H7 (cell line): Measurements from ENCODE around the gene LRP10. TPM values are rescaled to one million over a fixed set of nuclear protein-coding genes. Genes with fewer than 3 reads are reported as not detected.
A peak's percentile ranks its signal among the peaks of the same experiment; 100 is the strongest.

ENCODE experiments used
- DNase-seq: peaks from one replicate; pipeline ENCODE4 v3.0.0; 2012
- H3K27me3 ChIP-seq: 2 replicates; pipeline ENCODE4 v1.6.0; 2011; ENCODE audit warnings: mild to moderate bottlenecking, low read length; ENCODE audit not compliant: control insufficient read depth, insufficient read depth
- H3K36me3 ChIP-seq: replicated peaks from 2 replicates; pipeline ENCODE4 v1.5.1; 2011; ENCODE audit warnings: low read length; ENCODE audit not compliant: control insufficient read depth, insufficient read depth
- H3K4me3 ChIP-seq: 2 replicates; pipeline ENCODE4 v1.5.1; 2011; ENCODE audit warnings: low read depth, mild to moderate bottlenecking, control low read depth, low read length, moderate library complexity; ENCODE audit not compliant: insufficient read depth
- total RNA-seq: library from RNA; depleted of rRNA; stranded (reverse); fragments of >200 nt; shearing (Covaris generic); gene quantifications from 2 replicates; pipeline ENCODE4 v1.2.3, GENCODE V29; 2014

LRP10 gene
- total RNA-seq, 1 experiment from 2014 or later: 19.3 TPM

DNA sequence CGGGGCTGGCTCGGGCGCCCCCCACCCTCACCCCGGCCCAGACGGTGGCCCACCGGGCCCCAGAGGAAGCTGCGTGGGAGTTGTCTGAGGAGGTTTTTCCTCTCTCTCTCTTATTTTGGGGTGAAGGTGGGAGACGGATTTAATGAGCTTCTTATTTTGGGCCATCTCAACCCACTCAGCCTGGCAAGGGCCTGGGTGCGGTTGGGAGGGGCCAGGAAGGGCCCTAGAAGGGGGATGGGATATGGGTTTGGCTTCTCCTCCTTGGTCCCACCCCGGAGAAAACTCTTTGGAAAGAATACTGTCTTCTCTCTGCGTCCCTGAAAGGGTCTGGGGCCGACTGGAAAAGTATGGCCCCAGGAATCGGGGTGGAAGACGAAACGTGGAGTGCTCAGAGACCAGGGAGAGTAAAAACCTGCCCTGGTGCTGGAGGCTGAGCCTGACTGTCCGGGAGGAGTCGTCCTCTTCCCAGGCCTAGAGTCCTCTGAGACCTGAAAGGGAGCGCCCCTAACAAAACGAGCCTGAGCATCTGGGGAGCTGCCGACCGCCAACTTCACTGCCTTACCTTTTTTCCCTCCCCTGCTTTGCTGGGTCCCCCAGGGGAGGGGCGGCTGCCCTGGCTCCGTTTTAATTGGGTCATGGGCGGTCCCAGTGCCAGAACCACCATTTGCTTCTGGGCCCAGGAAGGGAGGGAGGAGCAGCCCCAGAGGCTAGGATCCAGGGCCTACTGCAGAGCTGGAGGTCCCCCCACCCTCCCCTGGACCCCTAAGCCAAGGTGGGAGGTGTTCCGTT, 33.6 kb upstream of the LRP10 start:
- Histone ChIP-seq H3K27me3 (no peaks in the 10 kb centered on the region; the same call in 1 of the 2 replicates), H3K36me3 (peaks cover 24% of the 10 kb centered on the region), H3K4me3 (peak overlapping the region; percentile 85)
- peak; percentile 81 for DNase-seq

DNA sequence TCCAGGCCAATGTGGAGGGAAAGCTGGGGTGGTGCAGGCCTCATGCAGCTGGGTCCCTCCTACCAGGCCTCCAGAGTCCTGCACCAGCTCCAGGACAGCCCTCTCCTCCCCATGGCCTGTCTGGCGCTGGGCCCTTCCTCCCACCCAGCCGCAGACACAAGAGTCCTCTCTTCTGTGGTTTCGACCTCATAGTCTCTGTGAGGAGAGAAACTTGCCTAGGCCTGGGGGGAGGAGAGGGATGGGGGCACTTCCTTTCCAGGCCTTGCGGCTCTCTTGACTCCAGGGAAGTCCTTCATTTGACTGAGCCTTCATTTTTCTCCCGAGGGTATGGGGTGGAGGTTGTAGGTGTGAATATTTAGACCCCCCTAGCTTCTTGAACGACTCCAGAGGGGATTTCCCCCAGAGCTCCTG, 32.9 kb upstream of the LRP10 start:
- peak overlapping the region; percentile 85; the same call in 1 of the 2 replicates for H3K4me3 ChIP-seq

DNA sequence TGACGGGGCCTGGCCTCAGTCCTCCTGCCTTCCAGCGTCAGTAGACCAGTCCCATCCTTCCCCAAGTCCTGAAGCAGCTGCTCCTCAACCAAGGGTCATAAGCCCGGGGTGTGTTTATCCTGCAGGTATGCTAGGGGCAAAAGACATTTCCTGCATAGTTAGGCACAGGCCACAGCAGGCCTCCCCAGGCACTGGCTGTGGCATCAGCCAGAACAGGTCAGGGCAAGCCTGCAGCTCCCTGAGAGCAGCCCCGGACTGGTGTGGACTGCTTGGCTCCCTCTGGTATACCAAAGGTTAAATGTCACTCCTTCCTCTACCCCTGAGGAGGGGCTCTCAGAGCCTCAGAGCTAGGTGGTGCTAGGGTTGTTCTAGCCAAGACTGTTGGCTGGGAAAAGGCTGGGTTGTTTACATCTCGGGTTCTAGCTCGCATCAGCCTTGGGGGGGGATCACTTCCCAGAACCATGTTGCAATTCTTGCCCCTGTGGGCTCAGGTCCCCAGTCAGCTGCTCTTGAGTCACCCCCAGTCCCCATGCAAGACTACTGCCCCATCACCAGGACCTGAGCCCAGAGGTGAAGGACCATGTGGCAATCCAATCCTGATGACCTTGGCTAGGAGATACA, 32.3 kb upstream of the LRP10 start:
- DNase-seq: peak; percentile 46
- Histone ChIP-seq H3K36me3 (peaks cover 19% of the 10 kb centered on the region), H3K4me3 (no peak overlapping the region), H3K27me3 (no peaks in the 10 kb centered on the region; the same call in 1 of the 2 replicates)

More for the DNA sequence above, 32.9 kb upstream of the LRP10 start:
- DNase-seq: peak; percentile 65
- Histone ChIP-seq H3K36me3 (peaks cover 24% of the 10 kb centered on the region), H3K27me3 (no peaks in the 10 kb centered on the region; the same call in 1 of the 2 replicates)

DNA sequence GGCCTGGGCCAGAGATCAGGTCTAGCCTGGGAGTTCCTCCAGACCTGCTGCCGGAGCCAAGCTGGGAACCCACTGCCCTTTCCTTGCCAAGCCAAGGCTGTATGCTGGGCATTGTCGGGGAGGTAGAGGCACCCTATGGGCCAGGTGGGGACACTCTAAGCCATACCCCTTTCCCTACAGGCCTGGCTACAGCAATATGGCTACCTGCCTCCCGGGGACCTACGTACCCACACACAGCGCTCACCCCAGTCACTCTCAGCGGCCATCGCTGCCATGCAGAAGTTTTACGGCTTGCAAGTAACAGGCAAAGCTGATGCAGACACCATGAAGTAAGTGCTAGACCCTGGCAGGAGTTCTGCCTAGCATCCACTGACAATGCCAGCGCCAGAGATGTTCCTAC, 30.2 kb upstream of the LRP10 start:
- no peaks in the 10 kb centered on the region; the same call in 1 of the 2 replicates for H3K27me3 ChIP-seq
- H3K4me3 ChIP-seq: no peak overlapping the region
- H3K36me3 ChIP-seq: peaks cover 21% of the 10 kb centered on the region
- peak; percentile 17 for DNase-seq

DNA sequence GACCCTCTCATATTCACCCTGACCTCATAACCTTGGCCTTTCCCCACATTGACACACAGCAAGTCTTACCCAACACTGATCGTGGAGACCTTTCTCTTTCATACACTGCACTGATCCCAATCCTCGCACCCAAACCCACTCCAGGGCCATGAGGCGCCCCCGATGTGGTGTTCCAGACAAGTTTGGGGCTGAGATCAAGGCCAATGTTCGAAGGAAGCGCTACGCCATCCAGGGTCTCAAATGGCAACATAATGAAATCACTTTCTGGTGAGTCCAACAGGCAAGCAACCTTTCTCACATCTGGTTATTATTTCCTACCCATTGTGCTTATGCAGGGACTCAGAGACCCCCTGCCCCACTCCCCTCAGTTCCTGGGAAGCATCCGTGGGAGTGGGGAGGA, 29.8 kb upstream of the LRP10 start:
- no peaks in the 10 kb centered on the region; the same call in 1 of the 2 replicates for H3K27me3 ChIP-seq
- no peak for DNase-seq
- H3K4me3 ChIP-seq: no peak overlapping the region
- H3K36me3 ChIP-seq: peaks cover 21% of the 10 kb centered on the region

DNA sequence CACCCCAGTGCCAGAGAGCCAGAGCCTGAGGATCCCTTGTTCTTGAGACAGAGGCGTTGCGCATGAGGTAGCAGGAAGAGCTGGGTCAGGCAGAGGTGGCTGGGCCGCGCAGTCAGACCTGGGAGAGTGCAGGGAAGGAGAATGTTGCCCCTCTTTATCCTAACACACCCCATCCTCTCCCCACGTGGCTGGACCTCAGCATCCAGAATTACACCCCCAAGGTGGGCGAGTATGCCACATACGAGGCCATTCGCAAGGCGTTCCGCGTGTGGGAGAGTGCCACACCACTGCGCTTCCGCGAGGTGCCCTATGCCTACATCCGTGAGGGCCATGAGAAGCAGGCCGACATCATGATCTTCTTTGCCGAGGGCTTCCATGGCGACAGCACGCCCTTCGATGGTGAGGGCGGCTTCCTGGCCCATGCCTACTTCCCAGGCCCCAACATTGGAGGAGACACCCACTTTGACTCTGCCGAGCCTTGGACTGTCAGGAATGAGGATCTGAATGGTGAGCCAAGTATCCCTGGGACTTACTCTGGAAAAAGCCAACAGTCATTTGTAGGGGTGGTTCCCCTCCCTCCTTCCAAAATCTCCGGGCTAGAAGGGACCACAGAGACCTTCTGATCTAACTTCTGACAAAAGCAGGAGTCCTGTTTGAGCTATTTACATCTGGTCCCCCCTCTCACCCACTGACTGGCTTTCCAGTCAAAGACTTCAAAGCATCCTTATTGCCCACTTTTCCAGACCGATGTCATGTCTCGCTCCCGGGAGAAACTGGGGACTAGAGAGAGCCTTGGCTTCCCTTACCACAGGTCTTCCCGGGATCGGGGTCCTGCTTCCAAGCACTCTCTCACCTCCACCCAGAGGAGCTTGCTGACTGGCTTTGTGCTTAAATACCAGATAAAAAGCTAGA, 29.1 kb upstream of the LRP10 start:
- Histone ChIP-seq H3K4me3 (no peak overlapping the region), H3K27me3 (no peaks in the 10 kb centered on the region), H3K36me3 (peaks cover 21% of the 10 kb centered on the region)
- peak; percentile 8 for DNase-seq

DNA sequence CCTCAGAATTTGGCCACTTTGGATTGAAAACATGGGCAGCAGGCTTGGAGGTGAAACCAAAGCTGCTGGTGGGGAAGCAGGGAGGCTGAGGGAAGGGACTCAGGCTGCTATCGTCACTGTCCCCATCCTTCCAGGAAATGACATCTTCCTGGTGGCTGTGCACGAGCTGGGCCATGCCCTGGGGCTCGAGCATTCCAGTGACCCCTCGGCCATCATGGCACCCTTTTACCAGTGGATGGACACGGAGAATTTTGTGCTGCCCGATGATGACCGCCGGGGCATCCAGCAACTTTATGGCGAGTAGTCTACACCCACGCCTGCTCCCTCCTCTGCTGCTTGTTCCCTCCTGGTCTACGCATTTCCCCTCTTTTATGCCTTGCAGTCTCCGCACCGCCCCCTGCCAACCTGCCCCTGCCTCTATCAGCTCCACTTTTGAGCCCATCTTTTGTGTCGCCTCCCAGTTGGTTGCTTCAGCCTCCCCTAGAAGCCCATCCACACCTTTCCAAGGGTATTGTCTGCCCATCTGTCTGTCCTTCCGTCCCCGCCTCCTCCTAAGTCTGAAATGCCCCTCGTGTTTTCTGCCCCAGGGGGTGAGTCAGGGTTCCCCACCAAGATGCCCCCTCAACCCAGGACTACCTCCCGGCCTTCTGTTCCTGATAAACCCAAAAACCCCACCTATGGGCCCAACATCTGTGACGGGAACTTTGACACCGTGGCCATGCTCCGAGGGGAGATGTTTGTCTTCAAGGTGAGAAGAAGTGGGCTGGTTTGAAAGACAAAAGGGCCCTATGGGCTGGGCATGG, 28.2 kb upstream of the LRP10 start:
- H3K27me3 ChIP-seq: no peaks in the 10 kb centered on the region
- peaks cover 21% of the 10 kb centered on the region for H3K36me3 ChIP-seq
- no peak for DNase-seq
- no peak overlapping the region for H3K4me3 ChIP-seq

DNA sequence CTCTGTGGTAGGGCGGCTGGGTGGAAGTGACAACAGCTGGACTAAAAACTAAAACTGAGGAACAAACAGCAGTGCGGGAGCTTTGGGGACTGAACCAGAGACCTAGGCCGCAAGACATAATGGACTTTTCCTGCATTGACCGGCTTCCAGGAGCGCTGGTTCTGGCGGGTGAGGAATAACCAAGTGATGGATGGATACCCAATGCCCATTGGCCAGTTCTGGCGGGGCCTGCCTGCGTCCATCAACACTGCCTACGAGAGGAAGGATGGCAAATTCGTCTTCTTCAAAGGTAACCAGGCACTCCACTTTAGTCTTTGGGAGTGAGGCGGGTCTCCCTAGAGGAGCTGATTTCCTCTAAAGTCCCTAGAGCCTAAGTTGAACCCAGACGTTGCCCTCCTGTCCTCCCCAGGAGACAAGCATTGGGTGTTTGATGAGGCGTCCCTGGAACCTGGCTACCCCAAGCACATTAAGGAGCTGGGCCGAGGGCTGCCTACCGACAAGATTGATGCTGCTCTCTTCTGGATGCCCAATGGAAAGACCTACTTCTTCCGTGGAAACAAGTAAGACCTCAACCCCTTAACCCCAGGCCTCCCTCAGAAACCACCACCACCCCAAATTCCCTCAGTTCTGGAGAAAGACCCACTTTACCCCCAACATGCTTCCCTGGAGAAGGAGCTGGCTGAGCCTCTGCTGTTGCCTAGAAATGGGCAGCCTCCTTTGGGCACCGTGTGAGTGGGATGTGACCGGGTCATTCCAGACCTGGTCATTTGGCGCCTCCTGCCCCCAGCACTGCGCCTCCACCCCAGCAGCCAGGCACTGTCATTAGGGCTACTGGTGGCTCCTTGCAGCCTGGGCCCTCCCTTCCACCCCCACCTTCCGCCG, 27.1 kb upstream of the LRP10 start:
- DNase-seq: no peak
- Histone ChIP-seq H3K27me3 (no peaks in the 10 kb centered on the region), H3K36me3 (peaks cover 21% of the 10 kb centered on the region), H3K4me3 (no peak overlapping the region)

DNA sequence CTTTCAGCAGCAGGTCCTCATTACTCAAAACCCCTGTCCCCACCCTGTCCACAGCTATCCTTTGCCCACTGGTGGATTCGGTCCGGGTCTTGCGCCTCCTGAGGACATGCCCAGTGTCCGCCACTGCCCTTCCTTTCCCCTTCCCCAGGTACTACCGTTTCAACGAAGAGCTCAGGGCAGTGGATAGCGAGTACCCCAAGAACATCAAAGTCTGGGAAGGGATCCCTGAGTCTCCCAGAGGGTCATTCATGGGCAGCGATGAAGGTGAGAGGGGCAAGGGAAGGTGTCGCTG, 26.5 kb upstream of the LRP10 start:
- Histone ChIP-seq H3K36me3 (peaks cover 21% of the 10 kb centered on the region), H3K27me3 (no peaks in the 10 kb centered on the region), H3K4me3 (no peak overlapping the region)
- DNase-seq: no peak

DNA sequence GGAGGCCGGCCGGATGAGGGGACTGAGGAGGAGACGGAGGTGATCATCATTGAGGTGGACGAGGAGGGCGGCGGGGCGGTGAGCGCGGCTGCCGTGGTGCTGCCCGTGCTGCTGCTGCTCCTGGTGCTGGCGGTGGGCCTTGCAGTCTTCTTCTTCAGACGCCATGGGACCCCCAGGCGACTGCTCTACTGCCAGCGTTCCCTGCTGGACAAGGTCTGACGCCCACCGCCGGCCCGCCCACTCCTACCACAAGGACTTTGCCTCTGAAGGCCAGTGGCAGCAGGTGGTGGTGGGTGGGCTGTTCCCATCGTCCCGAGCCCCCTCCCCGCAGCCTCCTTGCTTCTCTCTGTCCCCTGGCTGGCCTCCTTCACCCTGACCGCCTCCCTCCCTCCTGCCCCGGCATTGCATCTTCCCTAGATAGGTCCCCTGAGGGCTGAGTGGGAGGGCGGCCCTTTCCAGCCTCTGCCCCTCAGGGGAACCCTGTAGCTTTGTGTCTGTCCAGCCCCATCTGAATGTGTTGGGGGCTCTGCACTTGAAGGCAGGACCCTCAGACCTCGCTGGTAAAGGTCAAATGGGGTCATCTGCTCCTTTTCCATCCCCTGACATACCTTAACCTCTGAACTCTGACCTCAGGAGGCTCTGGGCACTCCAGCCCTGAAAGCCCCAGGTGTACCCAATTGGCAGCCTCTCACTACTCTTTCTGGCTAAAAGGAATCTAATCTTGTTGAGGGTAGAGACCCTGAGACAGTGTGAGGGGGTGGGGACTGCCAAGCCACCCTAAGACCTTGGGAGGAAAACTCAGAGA, 25.5 kb upstream of the LRP10 start:
- Histone ChIP-seq H3K4me3 (no peak overlapping the region), H3K36me3 (peaks cover 21% of the 10 kb centered on the region), H3K27me3 (no peaks in the 10 kb centered on the region)
- no peak for DNase-seq

DNA sequence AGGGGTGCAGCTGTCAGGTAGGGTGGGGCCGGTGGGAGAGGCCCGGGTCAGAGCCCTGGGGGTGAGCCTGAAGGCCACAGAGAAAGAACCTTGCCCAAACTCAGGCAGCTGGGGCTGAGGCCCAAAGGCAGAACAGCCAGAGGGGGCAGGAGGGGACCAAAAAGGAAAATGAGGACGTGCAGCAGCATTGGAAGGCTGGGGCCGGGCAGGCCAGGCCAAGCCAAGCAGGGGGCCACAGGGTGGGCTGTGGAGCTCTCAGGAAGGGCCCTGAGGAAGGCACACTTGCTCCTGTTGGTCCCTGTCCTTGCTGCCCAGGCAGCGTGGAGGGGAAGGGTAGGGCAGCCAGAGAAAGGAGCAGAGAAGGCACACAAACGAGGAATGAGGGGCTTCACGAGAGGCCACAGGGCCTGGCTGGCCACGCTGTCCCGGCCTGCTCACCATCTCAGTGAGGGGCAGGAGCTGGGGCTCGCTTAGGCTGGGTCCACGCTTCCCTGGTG, 24.7 kb upstream of the LRP10 start:
- peak; percentile 45 for DNase-seq
- Histone ChIP-seq H3K27me3 (no peaks in the 10 kb centered on the region), H3K36me3 (peaks cover 17% of the 10 kb centered on the region), H3K4me3 (no peak overlapping the region)

DNA sequence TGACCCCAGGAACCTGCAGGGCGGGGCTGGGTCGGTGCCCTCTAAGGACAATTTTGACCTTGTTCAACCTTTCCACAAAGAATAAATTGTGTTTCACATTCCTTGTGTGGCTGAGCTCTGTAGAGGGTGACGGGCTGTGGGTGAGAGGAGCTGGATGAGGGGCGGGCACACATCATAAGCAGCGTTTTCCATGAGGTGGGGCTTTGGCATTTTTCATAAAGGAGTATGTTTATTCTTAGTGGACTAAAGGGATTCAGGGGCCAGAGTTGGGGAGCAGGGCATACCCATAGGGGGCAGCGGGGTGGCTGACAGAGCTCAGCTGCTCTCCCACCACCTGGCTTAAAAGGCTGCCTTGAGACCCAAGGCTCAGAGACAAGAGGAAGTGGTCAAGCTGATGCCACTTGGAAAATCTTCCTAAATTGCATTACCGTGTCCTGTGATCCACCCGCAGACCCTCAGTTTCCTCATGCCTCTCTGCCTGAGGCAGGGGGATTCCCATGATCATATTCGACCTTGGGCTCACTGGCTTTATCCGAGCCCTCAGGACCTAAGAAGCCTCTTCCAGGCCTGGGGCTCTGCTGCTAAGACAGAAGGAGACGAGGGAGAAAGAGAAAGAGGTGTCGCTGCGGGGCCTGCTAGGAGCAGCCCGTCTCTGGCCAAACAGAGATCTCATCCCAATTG, 23.7 kb upstream of the LRP10 start:
- peaks cover 11% of the 10 kb centered on the region for H3K36me3 ChIP-seq
- H3K4me3 ChIP-seq: no peak overlapping the region
- peak; percentile 74 for DNase-seq
- no peaks in the 10 kb centered on the region for H3K27me3 ChIP-seq
